NCI-H128 (cell line): ENCODE data around the gene PAK5.

Experiments
- DNase-seq: peaks from one replicate; lab custom pipeline; 2025; ENCODE audit not compliant: unreplicated experiment; lab: John Stamatoyannopoulos, UW

The PAK5 gene

GRCh38 chr20:9626357-9626756, 212.5 kb downstream of the PAK5 start:
- DNase-seq = no peak

GRCh38 chr20:9617940-9618339, 220.9 kb downstream of the PAK5 start:
- DNase-seq = no peak

- DNase-seq = peak; percentile 61
These were observed 221.9 kb downstream of the PAK5 start for GRCh38 chr20:9616833-9617461.

DNA sequence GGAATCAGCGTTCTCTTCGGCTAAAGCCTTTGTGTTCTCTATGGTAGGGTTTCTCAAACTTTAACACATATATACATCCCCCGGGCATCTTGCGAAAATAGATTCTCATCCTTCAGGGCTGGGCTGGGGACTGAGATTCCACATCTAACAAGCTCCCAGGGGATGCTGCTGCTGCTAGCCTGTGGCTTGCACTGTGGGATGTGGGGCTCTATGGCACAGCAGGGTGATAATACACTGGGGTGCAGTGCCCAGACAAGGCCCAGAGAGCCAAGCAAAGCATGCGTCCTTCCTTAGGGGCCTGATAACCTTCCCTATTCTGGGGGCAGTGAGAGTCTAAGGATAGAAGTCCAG, 222.4 kb downstream of the PAK5 start:
- no peak for DNase-seq

- no peak for DNase-seq
These were observed 223.0 kb downstream of the PAK5 start for GRCh38 chr20:9615766-9616454.

DNA sequence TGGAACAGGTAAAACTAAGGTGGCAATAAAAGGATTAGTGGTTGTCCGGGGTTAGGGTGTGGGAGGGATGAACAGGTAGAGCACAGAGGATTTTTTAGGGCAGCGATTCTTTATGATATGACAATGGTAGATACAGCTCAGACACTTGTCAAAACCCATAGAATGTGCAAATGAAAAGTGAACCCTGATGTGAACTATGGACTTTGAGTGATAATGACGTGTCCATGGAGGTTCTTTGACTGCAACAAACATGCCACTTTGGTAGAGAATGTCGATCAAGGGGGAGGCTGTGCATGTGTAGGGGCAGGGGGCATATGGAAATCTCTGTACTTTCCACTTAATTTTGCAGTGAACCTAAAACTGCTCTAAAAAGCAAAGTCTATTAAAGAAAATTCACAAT, 223.8 kb downstream of the PAK5 start:
- no peak for DNase-seq

GRCh38 chr20:9613871-9614270, 225.0 kb downstream of the PAK5 start:
- DNase-seq = no peak

DNA sequence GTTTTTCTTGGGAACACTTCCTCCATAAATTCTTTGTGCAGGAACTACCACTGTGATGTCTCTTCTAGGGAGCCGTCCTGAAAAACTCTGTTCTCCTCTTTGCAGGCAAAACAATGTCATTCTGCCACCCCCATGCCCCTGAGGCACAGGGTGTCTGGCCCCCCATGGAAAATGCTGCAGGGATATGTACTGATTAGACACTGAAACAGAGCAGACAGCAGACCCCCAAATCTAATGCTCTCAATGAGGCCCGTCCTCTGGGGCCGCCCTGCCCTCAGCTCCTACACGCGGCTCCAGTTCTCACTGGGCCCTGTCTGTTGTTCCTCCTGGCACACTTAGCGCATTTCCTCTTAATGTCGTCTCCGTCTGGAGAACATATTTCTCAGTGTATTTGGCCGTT, 227.0 kb downstream of the PAK5 start:
- DNase-seq = no peak

- no peak for DNase-seq
These were observed 228.2 kb downstream of the PAK5 start for GRCh38 chr20:9610665-9611064.

- DNase-seq = peak; percentile 32
These were observed 228.9 kb downstream of the PAK5 start for GRCh38 chr20:9609887-9610502.

GRCh38 chr20:9608639-9609340, 230.1 kb downstream of the PAK5 start:
- no peak for DNase-seq

GRCh38 chr20:9602847-9603183, 236.1 kb downstream of the PAK5 start:
- DNase-seq = no peak

GRCh38 chr20:9600562-9600961, 238.3 kb downstream of the PAK5 start:
- DNase-seq = no peak

DNA sequence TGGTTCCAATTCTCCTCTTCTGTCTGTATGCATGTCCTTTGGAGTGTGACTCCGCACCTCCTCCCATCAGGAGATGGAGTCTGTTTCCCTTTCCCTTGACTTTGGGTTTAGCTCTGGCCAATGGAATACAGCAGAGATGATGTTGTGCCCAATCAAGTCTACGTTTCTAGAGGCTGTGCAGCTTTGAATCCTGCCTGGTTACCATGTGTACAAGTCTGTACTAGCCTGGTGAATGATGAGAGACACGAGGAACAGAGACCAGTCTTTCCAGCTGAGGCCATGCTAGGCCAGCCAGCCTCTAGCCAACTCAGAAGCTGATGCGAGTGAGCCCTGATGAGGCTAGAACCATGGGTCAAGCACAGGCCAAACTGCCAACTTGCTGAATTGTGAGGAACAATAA, 241.3 kb downstream of the PAK5 start:
- DNase-seq = no peak

GRCh38 chr20:9595763-9596162, 243.1 kb downstream of the PAK5 start:
- no peak for DNase-seq

- no peak for DNase-seq
These were observed 244.5 kb downstream of the PAK5 start for GRCh38 chr20:9594284-9594875.

GRCh38 chr20:9592419-9592818, 246.5 kb downstream of the PAK5 start:
- no peak for DNase-seq

DNA sequence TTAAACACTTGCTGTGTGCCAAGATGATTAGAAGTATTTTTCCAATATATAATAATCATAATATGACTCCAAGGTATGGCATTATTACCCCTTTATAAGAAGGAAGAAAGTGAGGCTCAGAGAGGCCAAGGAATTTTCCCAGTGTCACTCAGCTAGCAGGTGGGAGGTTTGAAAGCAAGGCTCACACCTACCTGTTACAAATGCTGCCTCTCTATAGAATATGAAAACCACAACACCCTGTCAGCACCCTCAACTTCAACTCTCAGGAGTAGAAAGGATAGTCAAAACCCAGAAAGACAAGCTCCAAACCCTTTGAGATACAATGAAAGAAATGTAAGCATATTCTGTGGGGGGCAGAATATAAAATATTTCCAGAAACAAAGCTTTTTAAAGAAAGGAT, 247.8 kb downstream of the PAK5 start:
- no peak for DNase-seq

DNA sequence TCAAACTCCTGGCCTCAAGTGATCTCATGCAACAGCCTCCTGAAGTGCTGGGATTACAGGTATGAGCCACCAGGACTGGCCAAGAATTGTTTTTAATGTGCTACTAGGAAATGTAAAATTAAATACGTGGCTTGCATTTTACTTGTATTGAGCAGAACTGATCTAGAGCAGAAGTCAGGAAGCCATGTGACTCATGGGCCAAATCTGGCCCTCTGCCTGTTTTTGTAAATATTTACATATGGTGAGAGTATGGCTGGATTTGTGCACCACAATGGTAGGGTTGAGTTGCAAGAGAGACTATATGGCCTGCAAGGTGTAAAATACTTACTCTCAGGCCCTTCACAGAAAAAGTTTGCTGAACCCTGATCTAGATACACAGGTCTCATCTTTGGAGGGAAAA, 248.7 kb downstream of the PAK5 start:
- DNase-seq = no peak

DNA sequence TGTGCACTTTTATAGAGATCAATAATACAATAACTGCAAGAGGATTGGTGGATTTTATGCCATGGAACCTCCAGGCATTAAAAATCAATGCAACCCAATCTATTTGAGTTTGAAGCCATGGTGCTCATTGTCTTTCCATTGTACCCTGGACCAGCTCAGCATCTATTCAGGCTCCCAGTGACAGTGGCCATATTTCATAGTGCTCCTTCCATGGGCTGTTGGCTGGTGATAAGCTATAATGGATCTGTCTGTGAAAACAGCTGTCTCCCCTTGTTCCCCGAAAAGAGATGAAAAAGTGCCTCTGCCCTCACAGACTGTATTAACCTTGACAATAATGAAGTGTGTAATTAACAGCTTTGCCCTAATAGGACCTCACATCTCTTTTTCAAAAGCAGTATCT, 250.2 kb downstream of the PAK5 start:
- no peak for DNase-seq

DNA sequence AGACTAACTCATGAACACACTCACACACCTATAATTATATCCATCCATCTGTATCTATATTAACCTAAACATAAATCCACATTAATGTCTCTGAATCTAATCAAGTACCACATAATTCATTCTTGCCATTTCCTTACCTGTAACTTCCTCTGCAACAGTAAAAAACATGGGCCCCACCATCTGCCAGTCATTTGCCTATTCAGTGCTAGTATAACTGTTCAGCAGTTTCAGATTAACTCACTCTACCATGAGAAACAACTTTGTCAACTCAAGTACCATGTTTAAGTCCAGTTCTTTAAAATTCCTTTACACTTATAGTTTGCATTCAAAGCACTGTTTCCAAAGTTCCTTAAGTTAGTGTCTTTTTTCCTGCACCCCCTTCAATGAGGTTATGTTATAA, 255.7 kb downstream of the PAK5 start:
- DNase-seq = no peak

GRCh38 chr20:9582137-9582536, 256.7 kb downstream of the PAK5 start:
- no peak for DNase-seq
